Ishikawa (cell line): ENCODE results near the gene SCYGR7.

Experiments
- CEBPB ChIP-seq: IDR thresholded peaks from 2 replicates; pipeline ENCODE4 v1.6.1; 2012
- CREB1 ChIP-seq: IDR thresholded peaks from 2 replicates; pipeline ENCODE4 v1.6.1; 2012; ENCODE audit warnings: low read depth
- EGR1 ChIP-seq: IDR thresholded peaks from 2 replicates; pipeline ENCODE4 v1.6.1; 2012
- EP300 ChIP-seq: IDR thresholded peaks from 2 replicates; pipeline ENCODE4 v1.6.1; 2012; ENCODE audit warnings: borderline replicate concordance
- FOXM1 ChIP-seq: IDR thresholded peaks from 2 replicates; pipeline ENCODE4 v1.6.1; 2012; ENCODE audit warnings: low read depth, borderline replicate concordance
- MAX ChIP-seq: IDR thresholded peaks from 2 replicates; pipeline ENCODE4 v1.6.1; 2012
- NFIC ChIP-seq: IDR thresholded peaks from 2 replicates; pipeline ENCODE4 v1.6.1; 2012
- RAD21 ChIP-seq: IDR thresholded peaks from 2 replicates; pipeline ENCODE4 v1.6.1; 2012; ENCODE audit warnings: low read depth
- REST ChIP-seq: IDR thresholded peaks from 2 replicates; pipeline ENCODE4 v1.6.1; 2012; ENCODE audit warnings: low read depth, mild to moderate bottlenecking
- TAF1 ChIP-seq: IDR thresholded peaks from 2 replicates; pipeline ENCODE4 v1.6.1; 2012; ENCODE audit warnings: low read depth, mild to moderate bottlenecking
- TCF12 ChIP-seq: IDR thresholded peaks from 2 replicates; pipeline ENCODE4 v1.6.1; 2012; ENCODE audit warnings: low read depth
- TEAD4 ChIP-seq: IDR thresholded peaks from 2 replicates; pipeline ENCODE4 v1.6.1; 2012
- USF1 ChIP-seq: IDR thresholded peaks from 2 replicates; pipeline ENCODE4 v1.6.1; 2012
- YY1 ChIP-seq: IDR thresholded peaks from 2 replicates; pipeline ENCODE4 v1.6.1; 2012; ENCODE audit warnings: low read depth
- ZBTB7A ChIP-seq: IDR thresholded peaks from 2 replicates; pipeline ENCODE4 v1.6.1; 2012; ENCODE audit warnings: low read depth

The SCYGR7 gene

GRCh38 chr2:227701556-227701955 lies 26.6 kb upstream of the SCYGR7 start:
- no peak for TF ChIP-seq TCF12
- TF ChIP-seq NFIC, result no peak
- TF ChIP-seq RAD21, result no peak
- TF ChIP-seq CEBPB, result no peak
- TF ChIP-seq REST, result no peak
- no peak for TF ChIP-seq FOXM1
- TF ChIP-seq TAF1, result no peak
- no peak for TF ChIP-seq MAX
- no peak for TF ChIP-seq ZBTB7A
- TF ChIP-seq EP300, result no peak
- TF ChIP-seq TEAD4, result no peak
- TF ChIP-seq CREB1, result no peak
- no peak for TF ChIP-seq EGR1
- TF ChIP-seq YY1, result no peak
- TF ChIP-seq USF1, result no peak

- TF ChIP-seq FOXM1 (no peak), ZBTB7A (no peak), EGR1 (no peak), CEBPB (no peak), TAF1 (no peak), NFIC (peak; percentile 29; the same call in 1 of the 2 replicates), TEAD4 (peak; percentile 84)
These were observed 24.8 kb upstream of the SCYGR7 start for GRCh38 chr2:227703280-227703732.

- TF ChIP-seq EGR1, result no peak
- no peak for TF ChIP-seq RAD21
- TF ChIP-seq TEAD4, result no peak
These were observed 24.2 kb upstream of the SCYGR7 start for GRCh38 chr2:227703961-227704360.

- no peak for TF ChIP-seq TEAD4
- no peak for TF ChIP-seq USF1
- no peak for TF ChIP-seq YY1
- no peak for TF ChIP-seq EP300
- no peak for TF ChIP-seq RAD21
- TF ChIP-seq EGR1, result no peak
- TF ChIP-seq MAX, result no peak
- no peak for TF ChIP-seq TAF1
- TF ChIP-seq NFIC, result no peak
- no peak for TF ChIP-seq FOXM1
- no peak for TF ChIP-seq CEBPB
These were observed 21.3 kb upstream of the SCYGR7 start for GRCh38 chr2:227706859-227707258.

GRCh38 chr2:227707390-227707789 lies 20.7 kb upstream of the SCYGR7 start:
- no peak for TF ChIP-seq MAX
- no peak for TF ChIP-seq CREB1
- no peak for TF ChIP-seq RAD21

- no peak for TF ChIP-seq YY1
- no peak for TF ChIP-seq FOXM1
- TF ChIP-seq RAD21, result no peak
- TF ChIP-seq TAF1, result no peak
- no peak for TF ChIP-seq REST
- no peak for TF ChIP-seq CREB1
- TF ChIP-seq ZBTB7A, result no peak
- TF ChIP-seq NFIC, result no peak
- no peak for TF ChIP-seq MAX
- no peak for TF ChIP-seq USF1
These were observed 17.1 kb upstream of the SCYGR7 start for GRCh38 chr2:227710986-227711385.
